Heart left ventricle (tissue), 16 donors: ENCODE data around the gene TNFSF15. TPM values are rescaled to one million over a fixed set of nuclear protein-coding genes. Genes with fewer than 3 reads are reported as not detected.
"Not testable (repeated sequence)": the region's sequence is repeated elsewhere in the genome, so short reads cannot be mapped to it uniquely, and the experiment has no call there.

Experiments
- ATAC-seq, 4 donors: fragments of 200-7000 bp; cut with Tn5 transposase; one replicate each; pipeline ENCODE4 v1.9.1; 2020 to 2022; ENCODE audit warnings: moderate library complexity in 4 of 4, mild to moderate bottlenecking in 3 of 4, moderate number of reproducible peaks in 1 of 4
- DNase-seq, 5 donors: peaks; one replicate each; pipeline ENCODE4 v3.0.0-alpha.2; 2020
- H3K27ac ChIP-seq, 12 donors: fragments of 200-600 bp; sonication (generic) in 4 of 12; one replicate each; pipeline versions ENCODE4 v1.5.0 to v1.8.0; 2016 to 2022; ENCODE audit warnings: mild to moderate bottlenecking in 2 of 12
- H3K27me3 ChIP-seq, 9 donors: fragments of 200-600 bp; sonication (generic) in 2 of 9; one replicate each; pipeline versions ENCODE4 v1.5.1 to v1.8.0; 2016 to 2022; ENCODE audit warnings: mild to moderate bottlenecking in 3 of 9
- H3K36me3 ChIP-seq, 9 donors: fragments of 200-600 bp; sonication (generic) in 2 of 9; one replicate each; pipeline versions ENCODE4 v1.5.0 to v1.8.0; 2018 to 2022; ENCODE audit warnings: mild to moderate bottlenecking in 2 of 9
- H3K4me1 ChIP-seq, 12 donors: fragments of 200-600 bp; sonication (generic) in 4 of 12; one replicate each; pipeline versions ENCODE4 v1.5.0 to v1.8.0; 2016 to 2022; ENCODE audit warnings: mild to moderate bottlenecking in 3 of 12
- H3K4me3 ChIP-seq, 12 donors: fragments of 200-600 bp; sonication (generic) in 4 of 12; one replicate each; pipeline versions ENCODE4 v1.5.0 to v1.8.0; 2017 to 2022; ENCODE audit warnings: mild to moderate bottlenecking in 9 of 12, moderate library complexity in 4 of 12
- H3K9me3 ChIP-seq, 12 donors: fragments of 200-600 bp; sonication (generic) in 4 of 12; one replicate each; pipeline versions ENCODE4 v1.5.0 to v1.8.0; 2016 to 2022; ENCODE audit warnings: mild to moderate bottlenecking in 1 of 12
- POLR2A ChIP-seq, 2 donors: fragments of 450-650 bp; IDR thresholded peaks; one replicate each; pipeline ENCODE4 v1.6.1; 2017; ENCODE audit warnings: antibody characterized with exemption in 2 of 2, mild to moderate bottlenecking in 2 of 2, moderate library complexity in 2 of 2
- WGBS, 4 donors: extraction: QIAGEN DNeasy Blood & Tissue Kit in 2 of 4; methylation state at CpG; one replicate each; pipeline versions ENCODE4 v1.1.5 to v1.1.7; 2013 to 2018; 5-methylcytosine and 5-hydroxymethylcytosine counted together
- intact Hi-C, 10 donors: fragments of 100-400 bp; cut with DNase I; formaldehyde crosslinking; loops; one replicate each; pipeline versions ENCODE4 v1.11.1 to v1.14.2; 2022
- polyA plus RNA-seq, 2 donors: library from polyadenylated mRNA; stranded (reverse); fragments of 200-250 nt; gene quantifications; one replicate each; pipeline ENCODE4 v1.2.3, GENCODE V29; 2013
- total RNA-seq, 9 donors: library from RNA; depleted of rRNA in 2 of 9; stranded (reverse); fragments of >200 nt in 2 of 9; fragmentation: NEBNext Ultra II Directional in 3 of 9; extraction: Animal tissue kit (Norgen Biotek cat#: 25700) in 3 of 9; gene quantifications; one replicate each; pipeline versions ENCODE4 v1.1.0 to v1.2.4, GENCODE V29; 2016 to 2023
- TF ChIP-seq, protein P1 (sequence below), 12 donors: fragments of 200-600 bp; sonication (generic) in 4 of 12; IDR thresholded peaks; one replicate each; pipeline versions ENCODE4 v1.5.0 to v1.8.0; 2018 to 2022; ENCODE audit warnings: antibody characterized with exemption in 12 of 12, mild to moderate bottlenecking in 5 of 12
- donor health status: ischemic (EF 13 %, LVEDD 7.1; RV severe dilation, severe dysfunction).
- donor health status: healthy with polysubstance abuse.
- donor health status: DM: no; HTN: yes; CAD: no.
- donor health status: DM: no; HTN: no; CAD: no.
- donor health status: ischemic (EF 25% LVEDD 6.9; RV normal size, moderate dysfunction).
- donor health status: ischemic (EF 25% LVEDD 5.7; RV mildly dilated, moderate dysfunction).
- donor health status: healthy.
- donor health status: DM: yes; HTN: yes; CAD: no.
- donor health status: ischemic (EF 35%, LVEDD 5.7; RV mildly dilated, moderate dysfunction).
- donor health status: nonischemic (EF 11% LVEDD 7.7; RV severe dilation, severe dysfunction).
- donor health status: DM: yes; HTN: yes; CAD: no.
- donor health status: PGD.
- donor health status: ischemic (EF 29% LVEDD 5.4; RV normal size, mild dysfunction).
- donor health status: nonischemic (EF 23%, LVEDD 6.1; RV moderate dilation, normal function).

TNFSF15 gene
- total and polyA plus RNA-seq, 11 donors: 0.03 to 1.4 (median 0.16) TPM; not detected in 5

DNA sequence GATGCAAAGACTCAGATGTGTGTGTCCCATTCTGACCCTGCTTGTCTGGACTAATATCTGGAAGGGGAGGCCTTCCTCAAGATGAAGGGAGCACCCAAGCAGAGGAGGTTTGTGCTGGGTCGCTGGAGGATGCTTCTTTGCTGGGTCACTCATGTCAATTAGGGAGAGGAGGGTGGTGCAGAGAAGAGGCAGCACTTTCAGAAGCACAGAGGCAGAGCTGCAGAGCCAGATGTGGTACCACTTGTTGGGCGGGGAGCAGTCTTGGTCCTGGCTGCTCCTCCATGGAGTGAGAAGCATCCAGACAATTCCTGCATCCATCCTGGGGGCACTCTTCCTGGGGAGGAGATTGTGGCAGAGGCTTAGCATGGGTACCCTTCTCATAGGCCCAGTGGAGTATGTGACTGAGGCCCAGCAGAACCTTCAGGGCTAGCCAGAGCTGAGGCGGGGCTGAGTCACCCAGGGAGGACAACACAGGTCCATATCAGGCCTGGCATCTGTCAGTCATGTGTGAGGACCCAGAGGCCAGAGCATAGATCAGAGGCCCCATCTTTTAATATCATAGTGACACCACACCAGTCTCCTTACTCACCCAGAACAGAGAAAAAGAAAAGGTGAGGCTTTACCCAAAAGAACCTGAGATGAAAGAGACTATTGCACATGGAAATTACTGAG lies 59.8 kb downstream of the TNFSF15 start:
- Histone ChIP-seq H3K27me3 (no peaks in the 10 kb centered on the region), H3K4me3 (no peak overlapping the region), H3K36me3 (no peaks in the 10 kb centered on the region), H3K4me1 (peaks cover 0 to 17% (median 0%) of the 10 kb centered on the region in 12 donors), H3K27ac (no peak overlapping the region), H3K9me3 (peaks cover 0 to 2% (median 0%) of the 10 kb centered on the region in 12 donors)
- no peak for DNase-seq
- intact Hi-C loops: loop anchor here in 1 of 10 donors (5.0 kb wide), 1 partner anchor 271 kb away; no protein-coding TSS in a partner anchor
- 51 to 74% (median 68%) methylated on average over 2 to 3 of the region's 3 CpGs for WGBS, 4 donors
- ATAC-seq: no peak
- TF ChIP-seq POLR2A (IDR thresholded peaks at IDR 0.05): no peak
- TF ChIP-seq, protein P1, sequence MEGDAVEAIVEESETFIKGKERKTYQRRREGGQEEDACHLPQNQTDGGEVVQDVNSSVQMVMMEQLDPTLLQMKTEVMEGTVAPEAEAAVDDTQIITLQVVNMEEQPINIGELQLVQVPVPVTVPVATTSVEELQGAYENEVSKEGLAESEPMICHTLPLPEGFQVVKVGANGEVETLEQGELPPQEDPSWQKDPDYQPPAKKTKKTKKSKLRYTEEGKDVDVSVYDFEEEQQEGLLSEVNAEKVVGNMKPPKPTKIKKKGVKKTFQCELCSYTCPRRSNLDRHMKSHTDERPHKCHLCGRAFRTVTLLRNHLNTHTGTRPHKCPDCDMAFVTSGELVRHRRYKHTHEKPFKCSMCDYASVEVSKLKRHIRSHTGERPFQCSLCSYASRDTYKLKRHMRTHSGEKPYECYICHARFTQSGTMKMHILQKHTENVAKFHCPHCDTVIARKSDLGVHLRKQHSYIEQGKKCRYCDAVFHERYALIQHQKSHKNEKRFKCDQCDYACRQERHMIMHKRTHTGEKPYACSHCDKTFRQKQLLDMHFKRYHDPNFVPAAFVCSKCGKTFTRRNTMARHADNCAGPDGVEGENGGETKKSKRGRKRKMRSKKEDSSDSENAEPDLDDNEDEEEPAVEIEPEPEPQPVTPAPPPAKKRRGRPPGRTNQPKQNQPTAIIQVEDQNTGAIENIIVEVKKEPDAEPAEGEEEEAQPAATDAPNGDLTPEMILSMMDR (IDR thresholded peaks at IDR 0.05): no peak

GRCh38 chr9:114745108-114745848 lies 60.6 kb downstream of the TNFSF15 start:
- peaks cover 0 to 2% (median 0%) of the 10 kb centered on the region in 12 donors for H3K9me3 ChIP-seq
- H3K27me3 ChIP-seq: no peaks in the 10 kb centered on the region
- no peak overlapping the region for H3K27ac ChIP-seq
- WGBS, 4 donors: 60 to 65% (median 64%) methylated on average over 6 of the region's 6 CpGs
- H3K36me3 ChIP-seq: no peaks in the 10 kb centered on the region
- DNase-seq: no peak
- TF ChIP-seq, protein P1 (IDR thresholded peaks at IDR 0.05): no peak
- no peak for TF ChIP-seq POLR2A (IDR thresholded peaks at IDR 0.05)
- no peak overlapping the region for H3K4me3 ChIP-seq
- H3K4me1 ChIP-seq: peaks cover 0 to 17% (median 0%) of the 10 kb centered on the region in 12 donors
- intact Hi-C loops: loop anchor here in 1 of 10 donors (5.0 kb wide), 1 partner anchor 272 kb away; no protein-coding TSS in a partner anchor
- no peak for ATAC-seq

GRCh38 chr9:114743446-114743845 lies 62.4 kb downstream of the TNFSF15 start:
- TF ChIP-seq POLR2A (IDR thresholded peaks at IDR 0.05): no peak
- H3K36me3 ChIP-seq: no peaks in the 10 kb centered on the region
- no peak overlapping the region for H3K27ac ChIP-seq
- DNase-seq: no peak
- peaks cover 0 to 2% (median 0%) of the 10 kb centered on the region in 9 donors for H3K27me3 ChIP-seq
- H3K9me3 ChIP-seq: no peaks in the 10 kb centered on the region
- WGBS, 4 donors: 89 to 93% (median 91%) methylated on average over 3 of the region's 3 CpGs
- intact Hi-C loops: no loop called here
- no peak overlapping the region for H3K4me3 ChIP-seq
- no peak for ATAC-seq
- peaks cover 0 to 26% (median 0%) of the 10 kb centered on the region in 12 donors for H3K4me1 ChIP-seq

- no peak for DNase-seq
- Histone ChIP-seq H3K9me3 (no peaks in the 10 kb centered on the region), H3K36me3 (no peaks in the 10 kb centered on the region), H3K4me1 (peaks cover 0 to 29% (median 0%) of the 10 kb centered on the region in 12 donors), H3K27ac (no peak overlapping the region), H3K4me3 (no peak overlapping the region), H3K27me3 (peaks cover 0 to 2% (median 0%) of the 10 kb centered on the region in 9 donors)
- no peak for ATAC-seq
- intact Hi-C loops: no loop called here
- TF ChIP-seq, protein P1 (IDR thresholded peaks at IDR 0.05): no peak
- TF ChIP-seq POLR2A (IDR thresholded peaks at IDR 0.05): no peak
- 81 to 95% (median 93%) methylated on average over 2 of the region's 2 CpGs for WGBS, 4 donors
Measured at GRCh38 chr9:114742947-114743346, 62.9 kb downstream of the TNFSF15 start.

DNA sequence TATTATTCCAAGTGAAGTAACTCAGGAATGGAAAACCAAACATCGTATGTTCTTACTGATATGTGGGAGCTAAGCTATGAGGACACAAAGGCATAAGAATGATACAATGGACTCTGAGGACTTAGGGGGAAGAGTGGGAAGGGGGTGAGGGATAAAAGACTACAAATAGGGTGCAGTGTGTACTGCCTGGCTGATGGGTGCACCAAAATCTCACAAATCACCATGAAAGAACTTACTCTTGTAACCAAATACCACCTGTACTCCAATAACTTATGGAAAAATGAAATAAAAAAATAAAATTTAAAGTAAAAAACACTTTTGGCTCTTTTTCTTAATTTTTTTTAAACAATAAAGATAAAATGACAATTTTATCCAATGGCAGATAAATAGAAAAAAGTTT lies 64.3 kb downstream of the TNFSF15 start:
- H3K27ac ChIP-seq, ATAC-seq, H3K9me3 ChIP-seq, intact Hi-C loops, DNase-seq, H3K36me3 ChIP-seq, H3K4me3 ChIP-seq, H3K27me3 ChIP-seq: not testable (repeated sequence)
- WGBS, 4 donors: 76 to 88% (median 78%) methylated on average over 1 of the region's 1 CpG
- H3K4me1 ChIP-seq: peaks cover 0 to 29% (median 0%) of the 10 kb centered on the region in 12 donors
